Uterus (tissue), 4 donors: Measurements from ENCODE around the gene STRN3. TPM values are rescaled to one million over a fixed set of nuclear protein-coding genes. Genes with fewer than 3 reads are reported as not detected.
"Not testable (repeated sequence)": the region's sequence is repeated elsewhere in the genome, so short reads cannot be mapped to it uniquely, and the experiment has no call there.

Experiments
- DNase-seq, 2 donors: peaks; one replicate each; pipeline ENCODE4 v3.0.0-alpha.2; 2019 to 2020
- H3K27ac ChIP-seq, 2 donors: fragments of 200-600 bp; sonication (generic); 1 replicate in 1 of 2; 2 replicates in 1 of 2; pipeline ENCODE4 v1.5.1; 2016 to 2018
- H3K27me3 ChIP-seq, 2 donors: fragments of 200-600 bp; sonication (generic); one replicate each; pipeline ENCODE4 v1.5.1; 2018 to 2019; ENCODE audit warnings: control low read depth in 1 of 2
- H3K36me3 ChIP-seq, 2 donors: fragments of 200-600 bp; sonication (generic); one replicate each; pipeline ENCODE4 v1.5.1; 2019; ENCODE audit warnings: control low read depth in 1 of 2
- H3K4me1 ChIP-seq, 2 donors: fragments of 200-600 bp; sonication (generic); one replicate each; pipeline ENCODE4 v1.5.1; 2018 to 2019; ENCODE audit warnings: control low read depth in 1 of 2
- H3K4me3 ChIP-seq, 2 donors: fragments of 200-600 bp; sonication (generic); 1 replicate in 1 of 2; 2 replicates in 1 of 2; pipeline ENCODE4 v1.5.1; 2018 to 2019; ENCODE audit warnings: mild to moderate bottlenecking in 1 of 2
- H3K9me3 ChIP-seq, 2 donors: fragments of 200-600 bp; sonication (generic); one replicate each; pipeline ENCODE4 v1.5.1; 2019; ENCODE audit warnings: control low read depth in 1 of 2
- CTCF ChIP-seq, 4 experiments: fragments of 200-600 bp in 2 of 4; fragments of 450-650 bp in 2 of 4; sonication (generic) in 2 of 4; IDR thresholded peaks; one replicate each; pipeline ENCODE4 v1.5.1; 2016 to 2019; ENCODE audit warnings: antibody characterized with exemption in 4 of 4, mild to moderate bottlenecking in 2 of 4, moderate library complexity in 1 of 4
- POLR2A ChIP-seq, 2 donors: fragments of 450-650 bp; IDR thresholded peaks; one replicate each; pipeline ENCODE4 v1.6.1; 2016; ENCODE audit warnings: antibody characterized with exemption in 2 of 2, mild to moderate bottlenecking in 1 of 2, moderate library complexity in 1 of 2
- intact Hi-C: fragments of 100-400 bp; cut with DNase I; formaldehyde crosslinking; loops from one replicate; pipeline ENCODE4 v1.15.1; 2023; ENCODE audit warnings: low total_unique reads
- total RNA-seq, 4 donors: library from RNA; depleted of rRNA in 3 of 4; stranded (reverse); fragments of >200 nt in 3 of 4; gene quantifications; one replicate each; pipeline versions ENCODE4 v1.1.0 to v1.2.4, GENCODE V29; 2014 to 2023
- donor health status: DM: yes; HTN: yes; CAD: no.

The STRN3 gene
- total RNA-seq, 4 donors from 2014 or later: 25.9 to 82.0 (median 65.0) TPM

GRCh38 chr14:30943694-30944093 lies 82.5 kb downstream of the STRN3 start:
- Histone ChIP-seq H3K36me3 (no peaks in the 10 kb centered on the region), H3K9me3 (no peaks in the 10 kb centered on the region)
- no peak for DNase-seq

GRCh38 chr14:30940886-30941285 lies 85.3 kb downstream of the STRN3 start:
- Histone ChIP-seq H3K4me3 (no peak overlapping the region), H3K4me1 (no peaks in the 10 kb centered on the region), H3K27ac (no peak overlapping the region), H3K27me3 (no peaks in the 10 kb centered on the region), H3K36me3 (no peaks in the 10 kb centered on the region), H3K9me3 (no peaks in the 10 kb centered on the region)
- DNase-seq: no peak
- TF ChIP-seq POLR2A (IDR thresholded peaks at IDR 0.05): no peak
- TF ChIP-seq CTCF (IDR thresholded peaks at IDR 0.05): no peak
- intact Hi-C loops: no loop called here

More at GRCh38 chr14:30943694-30944093, 82.5 kb downstream of the STRN3 start:
- no peaks in the 10 kb centered on the region for H3K27me3 ChIP-seq
- no peak overlapping the region for H3K27ac ChIP-seq
- no peak overlapping the region for H3K4me3 ChIP-seq
- TF ChIP-seq POLR2A (IDR thresholded peaks at IDR 0.05) (no peak), CTCF (IDR thresholded peaks at IDR 0.05) (no peak)
- H3K4me1 ChIP-seq: no peaks in the 10 kb centered on the region
- intact Hi-C loops: no loop called here

GRCh38 chr14:30938617-30939016 lies 87.6 kb downstream of the STRN3 start:
- H3K36me3 ChIP-seq: no peaks in the 10 kb centered on the region
- intact Hi-C loops: no loop called here
- no peak overlapping the region for H3K27ac ChIP-seq
- no peaks in the 10 kb centered on the region for H3K4me1 ChIP-seq
- no peaks in the 10 kb centered on the region for H3K9me3 ChIP-seq
- H3K4me3 ChIP-seq: no peak overlapping the region
- H3K27me3 ChIP-seq: no peaks in the 10 kb centered on the region
- no peak for TF ChIP-seq POLR2A (IDR thresholded peaks at IDR 0.05)
- TF ChIP-seq CTCF (IDR thresholded peaks at IDR 0.05): no peak
- no peak for DNase-seq

- intact Hi-C loops: no loop called here
- Histone ChIP-seq H3K9me3 (no peaks in the 10 kb centered on the region), H3K27me3 (no peaks in the 10 kb centered on the region), H3K4me3 (no peak overlapping the region), H3K36me3 (no peaks in the 10 kb centered on the region), H3K27ac (no peak overlapping the region), H3K4me1 (no peaks in the 10 kb centered on the region)
- no peak for TF ChIP-seq POLR2A (IDR thresholded peaks at IDR 0.05)
- TF ChIP-seq CTCF (IDR thresholded peaks at IDR 0.05): no peak
- no peak for DNase-seq
These were observed 90.7 kb downstream of the STRN3 start for GRCh38 chr14:30935445-30935844.

GRCh38 chr14:30933937-30934336 lies 92.2 kb downstream of the STRN3 start:
- H3K4me1 ChIP-seq, DNase-seq, H3K9me3 ChIP-seq, intact Hi-C loops, H3K27me3 ChIP-seq, H3K36me3 ChIP-seq, H3K4me3 ChIP-seq, H3K27ac ChIP-seq: not testable (repeated sequence)

- no peak for TF ChIP-seq POLR2A (IDR thresholded peaks at IDR 0.05)
- TF ChIP-seq CTCF (IDR thresholded peaks at IDR 0.05): no peak
- no peak overlapping the region for H3K4me3 ChIP-seq
- H3K4me1 ChIP-seq: no peaks in the 10 kb centered on the region
- intact Hi-C loops: no loop called here
- no peak overlapping the region for H3K27ac ChIP-seq
- H3K27me3 ChIP-seq: no peaks in the 10 kb centered on the region
- DNase-seq: no peak
- H3K36me3 ChIP-seq: no peaks in the 10 kb centered on the region
- H3K9me3 ChIP-seq: no peaks in the 10 kb centered on the region
These were observed 97.7 kb downstream of the STRN3 start for GRCh38 chr14:30928462-30928861.
